Small intestine (tissue), 7 donors: ENCODE data around the gene RFTN1. TPM values are rescaled to one million over a fixed set of nuclear protein-coding genes. Genes with fewer than 3 reads are reported as not detected.

Experiments used
- DNase-seq, 2 donors: peaks; one replicate each; pipeline versions ENCODE4 v3.0.0 to v3.0.0-alpha.2; 2013
- FAIRE-seq: peaks from 2 replicates; lab custom pipeline; 2012; peaks lifted over from hg19 to GRCh38; lab: Jason Lieb, UNC
- H3K27ac ChIP-seq, 3 donors: one replicate each; pipeline ENCODE4 v1.5.1; 2013; ENCODE audit warnings: low read length in 2 of 3, mild to moderate bottlenecking in 2 of 3, control low read depth in 1 of 3, inconsistent platforms in 1 of 3, low read depth in 1 of 3, moderate library complexity in 1 of 3
- H3K27me3 ChIP-seq, 3 donors: one replicate each; pipeline ENCODE4 v1.6.1; 2013; ENCODE audit warnings: low read length in 3 of 3, inconsistent platforms in 1 of 3; ENCODE audit not compliant: control insufficient read depth in 3 of 3, insufficient read depth in 3 of 3
- H3K36me3 ChIP-seq, 3 donors: one replicate each; pipeline ENCODE4 v1.6.1; 2013; ENCODE audit warnings: low read length in 3 of 3, inconsistent platforms in 1 of 3, low read depth in 1 of 3, mild to moderate bottlenecking in 1 of 3, moderate library complexity in 1 of 3; ENCODE audit not compliant: control insufficient read depth in 3 of 3, insufficient read depth in 2 of 3
- H3K4me1 ChIP-seq, 3 donors: one replicate each; pipeline ENCODE4 v1.6.1; 2013; ENCODE audit warnings: low read length in 2 of 3, inconsistent platforms in 1 of 3, low read depth in 1 of 3, mild to moderate bottlenecking in 1 of 3, moderate library complexity in 1 of 3; ENCODE audit not compliant: control insufficient read depth in 3 of 3, insufficient read depth in 2 of 3
- H3K4me3 ChIP-seq, 3 donors: one replicate each; pipeline ENCODE4 v1.5.1; 2013; ENCODE audit warnings: low read length in 3 of 3, control low read depth in 1 of 3, inconsistent platforms in 1 of 3, low read depth in 1 of 3, mild to moderate bottlenecking in 1 of 3, moderate library complexity in 1 of 3
- H3K9me3 ChIP-seq, 2 donors: one replicate each; pipeline ENCODE4 v1.6.1; 2013; ENCODE audit warnings: low read depth in 1 of 2, low read length in 1 of 2; ENCODE audit not compliant: control insufficient read depth in 2 of 2, insufficient read depth in 1 of 2
- WGBS, 3 donors: extraction: QIAGEN DNeasy Blood & Tissue Kit; methylation state at CpG; one replicate each; pipeline ENCODE4 v1.1.7; 2013; 5-methylcytosine and 5-hydroxymethylcytosine counted together
- polyA plus RNA-seq, 4 donors: library from polyadenylated mRNA; stranded (reverse) in 3 of 4; unstranded in 1 of 4; fragments of 200-250 nt in 3 of 4; fragments of 120-200 nt in 1 of 4; gene quantifications; one replicate each; pipeline versions ENCODE4 v1.2.1 to v1.2.3, GENCODE V29; 2013
- donor health status: healthy with polysubstance abuse.
- donor health status: control.
- donor health status: control.
- donor health status: Bipolar disorder and iron deficiency.
- donor health status: healthy.

RFTN1 gene
- polyA plus RNA-seq, 4 donors = 1.8 to 18.4 (median 11.6) TPM

GRCh38 chr3:16372362-16373292 lies 140.9 kb downstream of the RFTN1 start:
- no peak for DNase-seq
- Histone ChIP-seq H3K27ac (peak overlapping the region in 1 of 3 donors; percentile 55), H3K4me1 (peaks cover 0 to 10% (median 0%) of the 10 kb centered on the region in 3 donors), H3K4me3 (no peak overlapping the region), H3K36me3 (peaks cover 0 to 3% (median 0%) of the 10 kb centered on the region in 3 donors), H3K27me3 (no peaks in the 10 kb centered on the region), H3K9me3 (no peaks in the 10 kb centered on the region)
- WGBS, 3 donors = 69 to 80% (median 79%) methylated on average over 12 of the region's 12 CpGs
- no peak for FAIRE-seq

- WGBS, 3 donors = 51 to 59% (median 58%) methylated on average over 10 of the region's 10 CpGs
- Histone ChIP-seq H3K4me3 (no peak overlapping the region), H3K4me1 (peaks cover 0 to 10% (median 0%) of the 10 kb centered on the region in 3 donors), H3K27ac (peak overlapping the region in 1 of 3 donors; percentile 55), H3K9me3 (no peaks in the 10 kb centered on the region), H3K36me3 (peaks cover 0 to 3% (median 0%) of the 10 kb centered on the region in 3 donors), H3K27me3 (no peaks in the 10 kb centered on the region)
- FAIRE-seq (no peak), DNase-seq (peak; percentile 9 to 21)
Measured at GRCh38 chr3:16370872-16371740, 142.4 kb downstream of the RFTN1 start.

- Histone ChIP-seq H3K36me3 (peaks cover 0 to 3% (median 0%) of the 10 kb centered on the region in 3 donors), H3K4me1 (peaks cover 0 to 10% (median 0%) of the 10 kb centered on the region in 3 donors), H3K4me3 (no peak overlapping the region), H3K9me3 (no peaks in the 10 kb centered on the region), H3K27me3 (no peaks in the 10 kb centered on the region), H3K27ac (peak overlapping the region in 1 of 3 donors; percentile 52)
- FAIRE-seq (no peak), DNase-seq (no peak)
- 40 to 70% (median 62%) methylated on average over 2 of the region's 2 CpGs for WGBS, 3 donors
Measured at GRCh38 chr3:16370503-16370871, 143.0 kb downstream of the RFTN1 start.

GRCh38 chr3:16369885-16370284 lies 143.6 kb downstream of the RFTN1 start:
- DNase-seq = no peak
- H3K27me3 ChIP-seq = no peaks in the 10 kb centered on the region
- no peak overlapping the region for H3K4me3 ChIP-seq
- H3K4me1 ChIP-seq = peaks cover 0 to 10% (median 0%) of the 10 kb centered on the region in 3 donors
- peaks cover 0 to 3% (median 0%) of the 10 kb centered on the region in 3 donors for H3K36me3 ChIP-seq
- no peak overlapping the region for H3K27ac ChIP-seq
- no peak for FAIRE-seq
- WGBS, 3 donors = 88 to 93% (median 90%) methylated on average over 8 of the region's 8 CpGs
- no peaks in the 10 kb centered on the region for H3K9me3 ChIP-seq

GRCh38 chr3:16369276-16369675 lies 144.2 kb downstream of the RFTN1 start:
- H3K27me3 ChIP-seq = no peaks in the 10 kb centered on the region
- DNase-seq (no peak), FAIRE-seq (no peak)
- H3K36me3 ChIP-seq = peaks cover 0 to 3% (median 0%) of the 10 kb centered on the region in 3 donors
- H3K9me3 ChIP-seq = no peaks in the 10 kb centered on the region
- H3K4me1 ChIP-seq = peaks cover 0 to 10% (median 0%) of the 10 kb centered on the region in 3 donors
- no peak overlapping the region for H3K4me3 ChIP-seq
- 47 to 77% (median 73%) methylated on average over 5 of the region's 5 CpGs for WGBS, 3 donors
- no peak overlapping the region for H3K27ac ChIP-seq

- Histone ChIP-seq H3K27me3 (no peaks in the 10 kb centered on the region), H3K4me1 (peaks cover 0 to under 1% (median 0%) of the 10 kb centered on the region in 3 donors), H3K36me3 (peaks cover 0 to 3% (median 2%) of the 10 kb centered on the region in 3 donors), H3K4me3 (no peak overlapping the region), H3K27ac (no peak overlapping the region), H3K9me3 (no peaks in the 10 kb centered on the region)
- FAIRE-seq = no peak
- no peak for DNase-seq
- 67 to 80% (median 75%) methylated on average over 5 of the region's 5 CpGs for WGBS, 3 donors
Measured at GRCh38 chr3:16366581-16366980, 146.9 kb downstream of the RFTN1 start.

GRCh38 chr3:16365491-16366128 lies 147.9 kb downstream of the RFTN1 start:
- 73 to 83% (median 76%) methylated on average over 6 of the region's 6 CpGs for WGBS, 3 donors
- no peak for DNase-seq

More at GRCh38 chr3:16365491-16366128, 147.9 kb downstream of the RFTN1 start:
- Histone ChIP-seq H3K36me3 (peaks cover 0 to 5% (median 3%) of the 10 kb centered on the region in 3 donors), H3K4me1 (no peaks in the 10 kb centered on the region), H3K9me3 (no peaks in the 10 kb centered on the region), H3K4me3 (no peak overlapping the region), H3K27me3 (no peaks in the 10 kb centered on the region), H3K27ac (no peak overlapping the region)
- no peak for FAIRE-seq
